A549 (cell line): ENCODE measurements around the gene HOXD11. TPM values are rescaled to one million over a fixed set of nuclear protein-coding genes. Genes with fewer than 3 reads are reported as not detected.

Experiments used
- ATAC-seq, 2 experiments: fragments of 200-7000 bp in 1 of 2; fragments of >200 bp in 1 of 2; cut with Nextera tagmentation in 1 of 2; cut with Tn5 transposase in 1 of 2; 3 replicates each; pipeline versions ENCODE4 v1.8.0 to v1.9.1; 2018 to 2020; ENCODE audit warnings: mild to moderate bottlenecking in 1 of 2, moderate library complexity in 1 of 2
- CTCF ChIA-PET: fragments of 300-600 bp; sonication (Branson Sonifier 250); formaldehyde crosslinking; extraction: SDS; loops from one replicate; lab custom pipeline; 2021; ENCODE audit warnings: antibody characterized with exemption, inconsistent platforms; lab: Yijun Ruan, JAX
- POLR2A ChIA-PET: fragments of 350-600 bp; formaldehyde crosslinking; extraction: SDS; loops from one replicate; lab custom pipeline; 2021; ENCODE audit warnings: antibody characterized with exemption, inconsistent platforms; lab: Yijun Ruan, JAX
- DNase-seq, 2 experiments: peaks; one replicate each; pipeline versions ENCODE4 v3.0.0 to v3.0.0-alpha.2; 2011 to 2016; ENCODE audit warnings: low read depth in 1 of 2, low spot score in 1 of 2
- FAIRE-seq: peaks from 2 replicates; lab custom pipeline; 2011; peaks lifted over from hg19 to GRCh38; lab: Jason Lieb, UNC
- H3K27ac ChIP-seq, 2 experiments: fragments of >200 bp; sonication (Bioruptor Twin); formaldehyde crosslinking; 3 replicates each; pipeline ENCODE4 v1.5.1; 2016 to 2017
- H3K4me1 ChIP-seq: fragments of >200 bp; sonication (Bioruptor Twin); formaldehyde crosslinking; 3 replicates; pipeline ENCODE4 v1.6.1; 2016
- H3K4me2 ChIP-seq: fragments of >200 bp; sonication (Bioruptor Twin); formaldehyde crosslinking; 3 replicates; pipeline ENCODE4 v1.6.1; 2016
- H3K4me3 ChIP-seq: fragments of >200 bp; sonication (Bioruptor Twin); formaldehyde crosslinking; 3 replicates; pipeline ENCODE4 v1.5.1; 2016
- H3K9me3 ChIP-seq: fragments of >200 bp; sonication (Bioruptor Twin); formaldehyde crosslinking; 3 replicates; pipeline ENCODE4 v1.6.1; 2016
- BHLHE40 ChIP-seq: IDR thresholded peaks from 2 replicates; pipeline ENCODE4 v1.6.1; 2012; ENCODE audit warnings: low read depth, low read length, inconsistent platforms
- CEBPB ChIP-seq, 2 experiments: fragments of >200 bp in 1 of 2; sonication (Bioruptor Twin) in 1 of 2; formaldehyde crosslinking in 1 of 2; IDR thresholded peaks; 2 replicates each; pipeline ENCODE4 v1.6.1; 2012 to 2016
- CHD2 ChIP-seq: fragments of 150-350 bp; IDR thresholded peaks from 2 replicates; pipeline ENCODE4 v1.6.1; 2014; ENCODE audit warnings: low read length; ENCODE audit not compliant: partially characterized antibody
- ESRRA ChIP-seq: fragments of 150-350 bp; IDR thresholded peaks from 2 replicates; pipeline ENCODE4 v1.6.1; 2014; ENCODE audit warnings: mild to moderate bottlenecking, low read length, borderline replicate concordance
- FOSL2 ChIP-seq, 2 experiments: fragments of 450-650 bp in 1 of 2; fragments of >200 bp in 1 of 2; sonication (Bioruptor Twin) in 1 of 2; formaldehyde crosslinking; IDR thresholded peaks; 2 replicates each; pipeline versions ENCODE4 v1.5.0 to v1.6.1; 2016 to 2020; ENCODE audit warnings: mild to moderate bottlenecking in 1 of 2, moderate library complexity in 1 of 2
- FOXS1 ChIP-seq: fragments of 250-450 bp; sonication (Bioruptor Pico); IDR thresholded peaks from 2 replicates; pipeline ENCODE4 v1.5.0; 2020; ENCODE audit warnings: mild to moderate bottlenecking, moderate library complexity
- GATA3 ChIP-seq: IDR thresholded peaks from 2 replicates; pipeline ENCODE4 v1.6.1; 2012; ENCODE audit warnings: borderline replicate concordance
- HDAC2 ChIP-seq: fragments of 200-600 bp; sonication (generic); IDR thresholded peaks from 2 replicates; pipeline ENCODE4 v1.6.1; 2016
- HEYL ChIP-seq: fragments of 250-450 bp; sonication (Bioruptor Pico); IDR thresholded peaks from 2 replicates; pipeline ENCODE4 v1.8.0; 2021; ENCODE audit warnings: mild to moderate bottlenecking, moderate library complexity
- HOXA7 ChIP-seq: fragments of 250-450 bp; sonication (Bioruptor Pico); IDR thresholded peaks from 2 replicates; pipeline ENCODE4 v1.5.0; 2020; ENCODE audit warnings: mild to moderate bottlenecking, moderate library complexity
- JUN ChIP-seq, 2 experiments: fragments of >200 bp; sonication (Bioruptor Twin); formaldehyde crosslinking; IDR thresholded peaks; 2 replicates in 1 of 2; 3 replicates in 1 of 2; pipeline ENCODE4 v1.6.1; 2016 to 2017
- JUNB ChIP-seq: fragments of >200 bp; sonication (Bioruptor Twin); formaldehyde crosslinking; IDR thresholded peaks from 2 replicates; pipeline ENCODE4 v1.6.1; 2016
- POLR2A ChIP-seq: IDR thresholded peaks from 2 replicates; pipeline ENCODE4 v1.6.1; 2012; ENCODE audit warnings: mild to moderate bottlenecking, low read length
- POLR2AphosphoS2 ChIP-seq: conservative IDR thresholded peaks from 2 replicates; pipeline ENCODE4 v1.6.1; 2012; ENCODE audit warnings: low read length, improper control_type of control experiment, inconsistent platforms
- RARB ChIP-seq: fragments of 250-450 bp; sonication (Bioruptor Pico); IDR thresholded peaks from 2 replicates; pipeline ENCODE4 v1.8.0; 2021; ENCODE audit warnings: mild to moderate bottlenecking, moderate library complexity
- RFX5 ChIP-seq: fragments of 450-650 bp; IDR thresholded peaks from 2 replicates; pipeline ENCODE4 v1.7.1; 2014; ENCODE audit warnings: antibody characterized with exemption, mild to moderate bottlenecking, moderate library complexity
- SREBF2 ChIP-seq: fragments of 450-650 bp; IDR thresholded peaks from 2 replicates; pipeline ENCODE4 v1.6.1; 2014; ENCODE audit warnings: mild to moderate bottlenecking, moderate library complexity
- TFCP2L1 ChIP-seq: fragments of 250-450 bp; sonication (Bioruptor Pico); IDR thresholded peaks from 2 replicates; pipeline ENCODE4 v1.5.0; 2021; ENCODE audit warnings: mild to moderate bottlenecking
- ZFP36 ChIP-seq: fragments of 450-650 bp; IDR thresholded peaks from 2 replicates; pipeline ENCODE4 v1.6.1; 2014; ENCODE audit warnings: borderline replicate concordance; ENCODE audit not compliant: partially characterized antibody
- ZNF302 ChIP-seq: fragments of 250-450 bp; sonication (Bioruptor Pico); IDR thresholded peaks from 2 replicates; pipeline ENCODE4 v1.9.0; 2021; ENCODE audit warnings: inconsistent platforms, mild to moderate bottlenecking, moderate library complexity
- ZSCAN20 ChIP-seq: fragments of 250-450 bp; sonication (Bioruptor Pico); IDR thresholded peaks from 2 replicates; pipeline ENCODE4 v1.8.0; 2022; ENCODE audit warnings: mild to moderate bottlenecking, moderate library complexity
- WGBS: methylation state at CpG from one replicate; pipeline ENCODE4 v1.1.6; 2017; ENCODE audit errors: missing lambda C conversion rate; 5-methylcytosine and 5-hydroxymethylcytosine counted together
- polyA plus RNA-seq, 4 experiments: library from polyadenylated mRNA; depleted of rRNA in 3 of 4; stranded (reverse); fragments of >200 nt; fragmentation: RNase III in 1 of 4; extraction: RNeasy Plus Mini Kit Qiagen cat#74134 plus additional on column Dnase treatment in 1 of 4; gene quantifications; 2 replicates in 3 of 4; 3 replicates in 1 of 4; pipeline ENCODE4 v1.2.3, GENCODE V29; 2011 to 2017
- TF ChIP-seq, protein P1 (sequence below): fragments of >200 bp; sonication (Bioruptor Twin); formaldehyde crosslinking; IDR thresholded peaks from 3 replicates; pipeline ENCODE4 v1.5.1; 2016
- TF ChIP-seq, protein P2 (sequence below): IDR thresholded peaks from 2 replicates; pipeline ENCODE4 v1.6.1; 2012; ENCODE audit warnings: low read depth, borderline replicate concordance
- TF ChIP-seq, protein P3 (sequence below): fragments of 200-600 bp; sonication (generic); IDR thresholded peaks from 2 replicates; pipeline ENCODE4 v1.6.1; 2016; ENCODE audit warnings: antibody characterized with exemption, mild to moderate bottlenecking, moderate library complexity
- TF ChIP-seq, protein P4 (sequence below): fragments of 150-350 bp; IDR thresholded peaks from 2 replicates; pipeline ENCODE4 v1.6.1; 2014; ENCODE audit warnings: low read depth, mild to moderate bottlenecking, low read length
- TF ChIP-seq, protein P5 (sequence below): fragments of 250-450 bp; sonication (Bioruptor Pico); IDR thresholded peaks from 2 replicates; pipeline ENCODE4 v1.5.0; 2020; ENCODE audit warnings: low read depth, mild to moderate bottlenecking, moderate library complexity

The HOXD11 gene
- polyA plus RNA-seq, 2 of the 4 experiments (the other 2 are of a cell fraction): 2.6 to 4.8 TPM

DNA sequence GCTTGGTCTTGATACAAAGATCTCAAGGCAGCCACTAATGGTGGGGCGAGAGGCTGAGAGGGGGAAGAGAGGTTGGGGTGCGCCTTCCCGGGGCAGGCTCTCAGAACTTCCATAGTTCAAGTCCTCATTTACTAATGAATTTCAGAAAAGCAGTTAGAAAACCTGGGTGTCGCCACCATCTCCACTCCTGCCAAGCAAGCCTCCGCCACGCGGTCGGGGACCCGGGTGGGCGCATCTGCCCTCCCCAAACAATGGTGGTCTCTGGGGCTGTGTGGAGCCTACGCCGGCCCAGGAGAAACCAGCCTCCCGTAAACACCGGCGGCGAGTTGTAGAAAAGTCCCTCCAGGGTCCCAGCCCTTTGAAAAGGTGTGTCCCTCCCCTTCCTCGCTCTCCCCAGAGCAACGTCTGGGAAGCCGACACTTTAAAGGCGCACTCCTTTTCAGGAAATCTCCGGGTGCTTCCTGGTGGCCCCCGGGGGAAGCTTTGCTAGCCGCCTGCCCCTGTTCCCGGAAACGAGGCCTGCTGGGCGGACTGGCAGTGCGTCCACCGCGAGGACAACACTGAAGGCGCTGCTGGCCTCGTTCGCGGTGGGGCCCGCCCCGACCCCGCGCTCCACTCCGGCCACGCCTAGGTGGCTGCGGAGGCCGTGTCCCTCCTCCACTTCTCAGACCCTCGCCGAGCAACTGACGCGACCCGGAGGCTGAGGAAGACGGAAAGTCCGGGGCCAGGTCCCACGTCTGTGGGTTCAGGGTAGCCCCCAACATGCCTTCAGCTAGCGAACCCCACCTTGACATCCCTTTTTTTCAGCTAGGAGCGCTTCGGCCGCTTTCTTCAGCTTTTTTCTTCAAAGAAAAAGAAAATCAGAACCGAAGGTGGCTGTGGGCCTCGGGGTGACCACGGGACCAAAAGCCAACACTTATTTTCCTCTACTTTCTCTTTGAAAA, 40.2 kb upstream of the HOXD11 start:
- TF ChIP-seq, protein P1, sequence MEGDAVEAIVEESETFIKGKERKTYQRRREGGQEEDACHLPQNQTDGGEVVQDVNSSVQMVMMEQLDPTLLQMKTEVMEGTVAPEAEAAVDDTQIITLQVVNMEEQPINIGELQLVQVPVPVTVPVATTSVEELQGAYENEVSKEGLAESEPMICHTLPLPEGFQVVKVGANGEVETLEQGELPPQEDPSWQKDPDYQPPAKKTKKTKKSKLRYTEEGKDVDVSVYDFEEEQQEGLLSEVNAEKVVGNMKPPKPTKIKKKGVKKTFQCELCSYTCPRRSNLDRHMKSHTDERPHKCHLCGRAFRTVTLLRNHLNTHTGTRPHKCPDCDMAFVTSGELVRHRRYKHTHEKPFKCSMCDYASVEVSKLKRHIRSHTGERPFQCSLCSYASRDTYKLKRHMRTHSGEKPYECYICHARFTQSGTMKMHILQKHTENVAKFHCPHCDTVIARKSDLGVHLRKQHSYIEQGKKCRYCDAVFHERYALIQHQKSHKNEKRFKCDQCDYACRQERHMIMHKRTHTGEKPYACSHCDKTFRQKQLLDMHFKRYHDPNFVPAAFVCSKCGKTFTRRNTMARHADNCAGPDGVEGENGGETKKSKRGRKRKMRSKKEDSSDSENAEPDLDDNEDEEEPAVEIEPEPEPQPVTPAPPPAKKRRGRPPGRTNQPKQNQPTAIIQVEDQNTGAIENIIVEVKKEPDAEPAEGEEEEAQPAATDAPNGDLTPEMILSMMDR: no peak
- TF ChIP-seq, protein P2, sequence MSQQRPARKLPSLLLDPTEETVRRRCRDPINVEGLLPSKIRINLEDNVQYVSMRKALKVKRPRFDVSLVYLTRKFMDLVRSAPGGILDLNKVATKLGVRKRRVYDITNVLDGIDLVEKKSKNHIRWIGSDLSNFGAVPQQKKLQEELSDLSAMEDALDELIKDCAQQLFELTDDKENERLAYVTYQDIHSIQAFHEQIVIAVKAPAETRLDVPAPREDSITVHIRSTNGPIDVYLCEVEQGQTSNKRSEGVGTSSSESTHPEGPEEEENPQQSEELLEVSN: no peak
- TF ChIP-seq BHLHE40 (no peak), ZSCAN20 (CRISPR knock-in tag) (no peak), RARB (CRISPR knock-in tag) (no peak), GATA3 (no peak), CHD2 (no peak), HOXA7 (CRISPR knock-in tag) (no peak), JUN (IDR thresholded peaks at IDR 0.05) (no peak), TFCP2L1 (CRISPR knock-in tag) (no peak), FOSL2 (IDR thresholded peaks at IDR 0.05) (no peak), FOSL2 (CRISPR knock-in tag; IDR thresholded peaks at IDR 0.05) (no peak), FOXS1 (CRISPR knock-in tag) (no peak)
- TF ChIP-seq, protein P3, sequence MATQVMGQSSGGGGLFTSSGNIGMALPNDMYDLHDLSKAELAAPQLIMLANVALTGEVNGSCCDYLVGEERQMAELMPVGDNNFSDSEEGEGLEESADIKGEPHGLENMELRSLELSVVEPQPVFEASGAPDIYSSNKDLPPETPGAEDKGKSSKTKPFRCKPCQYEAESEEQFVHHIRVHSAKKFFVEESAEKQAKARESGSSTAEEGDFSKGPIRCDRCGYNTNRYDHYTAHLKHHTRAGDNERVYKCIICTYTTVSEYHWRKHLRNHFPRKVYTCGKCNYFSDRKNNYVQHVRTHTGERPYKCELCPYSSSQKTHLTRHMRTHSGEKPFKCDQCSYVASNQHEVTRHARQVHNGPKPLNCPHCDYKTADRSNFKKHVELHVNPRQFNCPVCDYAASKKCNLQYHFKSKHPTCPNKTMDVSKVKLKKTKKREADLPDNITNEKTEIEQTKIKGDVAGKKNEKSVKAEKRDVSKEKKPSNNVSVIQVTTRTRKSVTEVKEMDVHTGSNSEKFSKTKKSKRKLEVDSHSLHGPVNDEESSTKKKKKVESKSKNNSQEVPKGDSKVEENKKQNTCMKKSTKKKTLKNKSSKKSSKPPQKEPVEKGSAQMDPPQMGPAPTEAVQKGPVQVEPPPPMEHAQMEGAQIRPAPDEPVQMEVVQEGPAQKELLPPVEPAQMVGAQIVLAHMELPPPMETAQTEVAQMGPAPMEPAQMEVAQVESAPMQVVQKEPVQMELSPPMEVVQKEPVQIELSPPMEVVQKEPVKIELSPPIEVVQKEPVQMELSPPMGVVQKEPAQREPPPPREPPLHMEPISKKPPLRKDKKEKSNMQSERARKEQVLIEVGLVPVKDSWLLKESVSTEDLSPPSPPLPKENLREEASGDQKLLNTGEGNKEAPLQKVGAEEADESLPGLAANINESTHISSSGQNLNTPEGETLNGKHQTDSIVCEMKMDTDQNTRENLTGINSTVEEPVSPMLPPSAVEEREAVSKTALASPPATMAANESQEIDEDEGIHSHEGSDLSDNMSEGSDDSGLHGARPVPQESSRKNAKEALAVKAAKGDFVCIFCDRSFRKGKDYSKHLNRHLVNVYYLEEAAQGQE: no peak
- TF ChIP-seq, protein P4, sequence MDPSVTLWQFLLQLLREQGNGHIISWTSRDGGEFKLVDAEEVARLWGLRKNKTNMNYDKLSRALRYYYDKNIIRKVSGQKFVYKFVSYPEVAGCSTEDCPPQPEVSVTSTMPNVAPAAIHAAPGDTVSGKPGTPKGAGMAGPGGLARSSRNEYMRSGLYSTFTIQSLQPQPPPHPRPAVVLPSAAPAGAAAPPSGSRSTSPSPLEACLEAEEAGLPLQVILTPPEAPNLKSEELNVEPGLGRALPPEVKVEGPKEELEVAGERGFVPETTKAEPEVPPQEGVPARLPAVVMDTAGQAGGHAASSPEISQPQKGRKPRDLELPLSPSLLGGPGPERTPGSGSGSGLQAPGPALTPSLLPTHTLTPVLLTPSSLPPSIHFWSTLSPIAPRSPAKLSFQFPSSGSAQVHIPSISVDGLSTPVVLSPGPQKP: no peak
- H3K4me1 ChIP-seq: no peaks in the 10 kb centered on the region
- WGBS: 75% methylated on average over 47 of the region's 56 CpGs
- DNase-seq (no peak), FAIRE-seq (no peak), ATAC-seq (no peak)
- POLR2A ChIA-PET: no interaction called here
- CTCF ChIA-PET: interaction anchor here (3.3 kb wide), 1 partner anchor 13 kb away, joined by 18 read pairs; no protein-coding TSS in a partner anchor
- H3K27ac ChIP-seq: no peak overlapping the region
- no peak overlapping the region for H3K4me3 ChIP-seq
- no peaks in the 10 kb centered on the region for H3K9me3 ChIP-seq
- H3K4me2 ChIP-seq: no peak overlapping the region

DNA sequence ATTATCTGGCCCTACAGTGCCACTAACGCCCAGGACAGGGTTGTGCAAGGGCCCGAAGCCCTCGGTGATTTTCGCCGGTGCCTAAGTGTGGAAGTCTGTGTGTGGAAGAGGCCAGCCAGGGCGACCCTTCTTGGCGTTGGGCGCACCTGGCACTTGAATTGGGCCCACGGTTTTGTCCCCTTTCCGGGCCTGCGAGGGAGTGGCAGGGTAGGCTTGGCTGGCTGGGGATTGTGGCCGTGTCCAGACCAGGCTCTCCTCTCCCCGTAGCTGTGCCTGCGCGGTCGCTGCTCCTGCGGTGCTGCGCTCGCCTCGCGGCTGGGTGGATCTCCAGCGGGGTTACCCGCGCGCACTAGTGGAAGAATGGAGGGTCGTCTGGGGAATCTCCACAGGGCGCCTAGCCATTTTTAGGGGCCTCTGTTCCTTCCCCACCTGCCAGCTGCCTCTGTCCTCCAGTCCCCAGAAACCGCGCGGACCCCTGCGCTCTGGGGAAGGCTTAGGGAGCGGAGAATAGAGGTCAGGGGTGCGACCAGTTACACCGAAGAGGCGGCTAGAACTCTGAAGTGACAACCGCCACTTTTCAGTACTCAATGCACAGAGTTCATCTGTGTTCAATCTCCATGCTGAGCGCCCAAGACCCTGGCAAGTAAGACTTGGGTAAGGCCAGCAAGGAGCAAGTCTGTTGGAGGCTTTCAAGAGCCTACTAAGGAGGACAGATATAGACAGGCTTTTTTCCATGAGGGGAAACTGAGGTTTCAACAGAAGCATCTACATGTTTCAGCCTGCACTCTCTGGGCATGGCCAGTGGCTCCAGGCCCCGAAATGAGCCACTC, 39.3 kb upstream of the HOXD11 start:
- CTCF ChIA-PET: interaction anchor here (3.3 kb wide), 1 partner anchor 12 kb away, joined by 18 read pairs; no protein-coding TSS in a partner anchor
- Histone ChIP-seq H3K27ac (no peak overlapping the region), H3K9me3 (no peaks in the 10 kb centered on the region), H3K4me3 (no peak overlapping the region), H3K4me2 (no peak overlapping the region), H3K4me1 (no peaks in the 10 kb centered on the region)
- WGBS: 68% methylated on average over 35 of the region's 38 CpGs
- ATAC-seq (no peak), DNase-seq (no peak), FAIRE-seq (no peak)
- POLR2A ChIA-PET: no interaction called here
- TF ChIP-seq SREBF2 (no peak), RFX5 (no peak), ESRRA (no peak), CEBPB (IDR thresholded peaks at IDR 0.05) (no peak), ZNF302 (no peak), POLR2AphosphoS2 (no peak), JUNB (no peak), ZFP36 (no peak), FOSL2 (IDR thresholded peaks at IDR 0.05) (no peak), FOSL2 (CRISPR knock-in tag; IDR thresholded peaks at IDR 0.05) (no peak), JUN (IDR thresholded peaks at IDR 0.05) (no peak), POLR2A (no peak), HDAC2 (no peak), HEYL (CRISPR knock-in tag) (no peak)
- TF ChIP-seq, protein P5, sequence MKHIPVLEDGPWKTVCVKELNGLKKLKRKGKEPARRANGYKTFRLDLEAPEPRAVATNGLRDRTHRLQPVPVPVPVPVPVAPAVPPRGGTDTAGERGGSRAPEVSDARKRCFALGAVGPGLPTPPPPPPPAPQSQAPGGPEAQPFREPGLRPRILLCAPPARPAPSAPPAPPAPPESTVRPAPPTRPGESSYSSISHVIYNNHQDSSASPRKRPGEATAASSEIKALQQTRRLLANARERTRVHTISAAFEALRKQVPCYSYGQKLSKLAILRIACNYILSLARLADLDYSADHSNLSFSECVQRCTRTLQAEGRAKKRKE (CRISPR knock-in tag): no peak
- TF ChIP-seq, protein P2: no peak
